ENCODE results near the gene ITPR1.

ITPR1 gene

DNA sequence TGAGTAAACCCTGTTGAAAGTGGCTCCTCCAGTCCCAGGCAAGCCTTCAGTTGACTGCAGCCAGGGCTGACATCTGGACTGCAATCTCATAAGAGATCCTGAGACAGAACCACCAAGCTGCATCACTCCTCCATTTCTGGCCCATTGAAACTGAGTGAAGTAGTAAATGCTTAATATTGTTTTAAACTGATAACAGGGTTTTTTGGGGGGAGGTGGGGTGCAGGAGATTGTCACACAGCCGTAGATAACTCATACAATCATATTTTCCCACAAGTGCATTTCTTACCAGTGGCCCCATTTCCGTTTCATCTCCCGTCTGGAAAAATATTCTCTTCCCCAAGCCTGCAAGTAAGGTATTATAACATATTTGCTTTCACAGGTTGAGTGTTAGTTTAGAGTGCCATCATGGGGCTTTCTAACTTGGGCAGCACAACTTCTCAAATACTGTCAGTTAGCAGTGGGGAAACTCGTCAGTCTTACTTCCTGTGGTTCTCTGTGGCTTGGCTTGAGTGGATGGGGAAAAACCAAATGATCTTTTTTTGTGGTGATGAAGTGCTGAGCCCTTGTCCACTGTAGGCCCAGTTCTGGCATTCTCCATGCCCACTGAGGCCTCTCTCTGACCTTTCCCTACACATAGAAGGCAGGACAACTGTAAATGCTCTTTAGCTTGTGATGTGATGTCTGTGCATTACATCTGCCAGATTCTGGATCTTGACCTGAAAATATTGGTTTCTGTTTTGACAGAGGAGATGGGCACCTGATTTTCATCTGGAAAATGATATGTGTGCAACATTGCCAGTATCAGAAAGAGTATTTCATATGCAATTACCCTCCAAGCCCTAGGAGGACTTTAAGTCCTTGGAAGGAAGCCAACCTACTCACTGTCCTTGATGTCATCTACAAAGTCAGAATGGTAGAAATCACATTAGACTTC is 396.0 kb downstream of the ITPR1 start:
- peaks cover 13% of the 10 kb centered on the region for H3K27me3 Mint-ChIP-seq
- H3K27ac Mint-ChIP-seq, result peak overlapping the region; percentile 63
- H3K9me3 Mint-ChIP-seq, result no peaks in the 10 kb centered on the region
- H3K4me3 Mint-ChIP-seq, result no peak overlapping the region
- CTCF ChIA-PET, result interaction anchor here (0.8 to 2.3 kb wide), 8 partner anchors 19 to 177 kb away, joined by 3 to 7 read pairs (median 4); partner anchors contain the start of gene BHLHE40
- DNase-seq, result peak; percentile 37
- peaks cover 6% of the 10 kb centered on the region for H3K36me3 Mint-ChIP-seq
- peaks cover 31% of the 10 kb centered on the region for H3K4me1 Mint-ChIP-seq

GRCh38 chr3:4889896-4890295 is 396.7 kb downstream of the ITPR1 start:
- peaks cover 16% of the 10 kb centered on the region for H3K27me3 Mint-ChIP-seq
- H3K4me3 Mint-ChIP-seq, result no peak overlapping the region
- no peak for DNase-seq
- no peaks in the 10 kb centered on the region for H3K9me3 Mint-ChIP-seq
- CTCF ChIA-PET, result interaction anchor here (0.7 to 2.3 kb wide), 7 partner anchors 20 to 178 kb away, joined by 3 to 7 read pairs (median 3); partner anchors contain the start of gene BHLHE40
- peaks cover 31% of the 10 kb centered on the region for H3K4me1 Mint-ChIP-seq
- no peak overlapping the region for H3K27ac Mint-ChIP-seq
- peaks cover 6% of the 10 kb centered on the region for H3K36me3 Mint-ChIP-seq

DNA sequence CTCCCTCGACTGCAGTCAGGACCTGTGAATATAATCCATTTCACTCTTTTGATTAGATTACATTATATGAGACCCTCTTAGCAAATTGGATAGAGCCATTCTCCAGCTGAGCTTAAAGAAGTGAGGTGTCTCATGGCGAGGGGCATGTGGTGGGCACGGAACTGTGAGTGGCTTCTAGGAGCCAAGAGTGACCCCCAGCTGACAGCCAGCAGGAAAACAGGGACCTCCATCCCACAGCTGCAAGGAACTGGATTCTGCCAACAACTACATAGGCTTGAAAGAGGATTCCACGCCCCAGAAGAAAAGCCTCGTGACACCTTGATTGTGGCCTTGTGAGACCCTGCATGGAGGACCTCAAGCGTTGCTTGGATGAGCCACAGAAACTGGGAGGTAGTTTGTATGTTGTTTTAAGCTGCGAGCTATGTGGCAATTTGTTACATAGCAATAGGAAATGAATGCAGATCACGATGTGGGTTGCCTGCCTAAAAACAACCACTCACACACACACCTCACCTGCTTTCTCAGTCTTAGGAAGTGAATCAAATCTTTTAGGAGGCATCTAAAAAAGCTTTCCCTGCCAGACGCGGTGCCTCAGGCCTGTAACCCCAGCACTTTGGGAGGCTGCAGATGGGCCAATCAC is 401.9 kb downstream of the ITPR1 start:
- H3K36me3 Mint-ChIP-seq, result peaks cover 5% of the 10 kb centered on the region
- H3K4me3 Mint-ChIP-seq, result no peak overlapping the region
- no peak overlapping the region for H3K27ac Mint-ChIP-seq
- H3K27me3 Mint-ChIP-seq, result peaks cover 18% of the 10 kb centered on the region
- peaks cover under 1% of the 10 kb centered on the region for H3K9me3 Mint-ChIP-seq
- no peak for DNase-seq
- peaks cover 22% of the 10 kb centered on the region for H3K4me1 Mint-ChIP-seq
- CTCF ChIA-PET, result interaction anchor here (0.9 to 2.3 kb wide), 4 partner anchors 13 to 172 kb away, joined by 3 to 5 read pairs (median 4); partner anchors contain the start of gene BHLHE40

DNA sequence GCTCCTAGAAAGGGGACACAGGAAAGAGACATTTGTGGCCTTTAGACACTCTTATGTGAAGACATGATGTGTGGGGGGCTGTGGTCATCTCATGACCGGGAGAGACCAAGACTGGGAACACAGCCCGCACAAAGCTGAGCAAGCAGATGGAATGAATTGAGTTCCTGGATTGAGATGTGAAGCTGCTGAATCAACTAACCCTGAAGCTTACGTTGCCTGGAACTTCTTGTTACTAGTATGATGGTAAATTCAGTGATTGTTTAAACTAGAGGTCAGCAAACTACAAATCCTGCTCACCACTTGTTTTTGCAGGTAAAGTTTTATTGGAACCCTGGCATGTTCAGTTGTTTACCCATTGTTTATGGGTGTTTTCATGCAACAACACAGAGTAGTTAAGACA is 402.7 kb downstream of the ITPR1 start:
- CTCF ChIA-PET, result interaction anchor here (1.1 to 2.3 kb wide), 3 partner anchors 80 to 173 kb away, joined by 3 to 5 read pairs (median 4); partner anchors contain the start of gene BHLHE40
- H3K4me1 Mint-ChIP-seq, result peaks cover 27% of the 10 kb centered on the region
- H3K27ac Mint-ChIP-seq, result no peak overlapping the region
- H3K4me3 Mint-ChIP-seq, result no peak overlapping the region
- H3K36me3 Mint-ChIP-seq, result peaks cover 7% of the 10 kb centered on the region
- H3K27me3 Mint-ChIP-seq, result peaks cover 21% of the 10 kb centered on the region
- no peak for DNase-seq
- H3K9me3 Mint-ChIP-seq, result peaks cover 4% of the 10 kb centered on the region
